ENCODE measurements around the gene SH2D1B. TPM values are rescaled to one million over a fixed set of nuclear protein-coding genes. Genes with fewer than 3 reads are reported as not detected.

The SH2D1B gene
- not detected in 2 replicates for total RNA-seq

GRCh38 chr1:162412002-162412401 is at the start of gene SH2D1B:
TSS of gene SH2D1B (minus strand) at chr1:162412136. CDS start at chr1:162412016, 120 bp downstream.

GRCh38 chr1:162381383-162381782 is 30.6 kb downstream of the SH2D1B start, which contains the start of gene C1orf226:
TSS of gene C1orf226 (plus strand) at chr1:162381728. CDS start at chr1:162381902, 174 bp downstream.

GRCh38 chr1:162376691-162377090 is 35.2 kb downstream of the SH2D1B start, which contains the start of gene SPATA46:
TSS of gene SPATA46 (minus strand) at chr1:162376854. CDS start at chr1:162376790, 64 bp downstream.

Other genes starting within 250 kb of the SH2D1B start
- not detected in 2 replicates for gene SPATA46, start 35.3 kb downstream of the SH2D1B start, total RNA-seq
- gene C1orf226, start 30.4 kb downstream of the SH2D1B start, total RNA-seq: under 0.01 TPM in 2 replicates
- gene UHMK1, start 85.7 kb upstream of the SH2D1B start, total RNA-seq: 50.1 and 58.8 TPM in 2 replicates
- gene UAP1, start 149.6 kb upstream of the SH2D1B start, total RNA-seq: 38.0 and 54.1 TPM in 2 replicates
- 7.6 and 10.0 TPM in 2 replicates for gene DDR2, start 220.3 kb upstream of the SH2D1B start, total RNA-seq